SU-DHL-6 (cell line): ENCODE results near the gene PRELP.

Experiments used
- CTCF ChIP-seq: fragments of 200-600 bp; sonication (generic); IDR thresholded peaks from one replicate; pipeline ENCODE4 v1.5.1; 2017; ENCODE audit warnings: antibody characterized with exemption, mild to moderate bottlenecking, low read length, moderate library complexity; ENCODE audit not compliant: insufficient read depth, poor library complexity, severe bottlenecking
- EZH2phosphoT487 ChIP-seq: fragments of 200-600 bp; sonication (generic), shearing (Covaris generic); conservative IDR thresholded peaks from 2 replicates; pipeline ENCODE4 v1.6.1; 2018; ENCODE audit warnings: mild to moderate bottlenecking, antibody characterized with exemption, low read length, moderate library complexity, mixed read lengths

GRCh38 chr1:203527013-203527412 is 51.4 kb downstream of the PRELP start:
- TF ChIP-seq CTCF = no peak
- no peak for TF ChIP-seq EZH2phosphoT487
